Mesothelial cell of epicardium (in vitro differentiated cells): Measurements from ENCODE around the gene BCAS1. TPM values are rescaled to one million over a fixed set of nuclear protein-coding genes. Genes with fewer than 3 reads are reported as not detected.

Source experiments
- DNase-seq, 2 experiments: peaks; one replicate each; pipeline ENCODE4 v3.0.0; 2021; ENCODE audit warnings: low spot score in 2 of 2; ENCODE audit not compliant: unreplicated experiment in 2 of 2
- H3K27ac Mint-ChIP-seq: 2 replicates; pipeline ENCODE4 v1.8.0; 2021; ENCODE audit warnings: mixed read lengths
- H3K27me3 Mint-ChIP-seq: 2 replicates; pipeline ENCODE4 v1.8.0; 2021; ENCODE audit warnings: low read depth, mixed read lengths
- H3K36me3 Mint-ChIP-seq: 2 replicates; pipeline ENCODE4 v1.8.0; 2021; ENCODE audit warnings: mixed read lengths
- H3K4me1 Mint-ChIP-seq: 2 replicates; pipeline ENCODE4 v1.8.0; 2021; ENCODE audit warnings: mixed read lengths
- H3K4me3 Mint-ChIP-seq: 2 replicates; pipeline ENCODE4 v1.8.0; 2021; ENCODE audit warnings: mild to moderate bottlenecking, moderate library complexity, mixed read lengths
- H3K9me3 Mint-ChIP-seq: 2 replicates; pipeline ENCODE4 v1.8.0; 2021; ENCODE audit warnings: mixed read lengths
- CTCF ChIP-seq: fragments of 200-600 bp; sonication (generic); IDR thresholded peaks from one replicate; pipeline ENCODE4 v1.5.0; 2021; ENCODE audit warnings: antibody characterized with exemption; ENCODE audit not compliant: unreplicated experiment
- total RNA-seq: library from RNA; stranded (reverse); gene quantifications from 3 replicates; pipeline ENCODE4 v1.2.1, GENCODE V29; 2021

The BCAS1 gene
- total RNA-seq, 1 donor from 2014 or later = 0.20 TPM

- no peak overlapping the region for H3K27ac Mint-ChIP-seq
- peaks cover 3% of the 10 kb centered on the region for H3K27me3 Mint-ChIP-seq
- DNase-seq = no peak
- no peaks in the 10 kb centered on the region for H3K36me3 Mint-ChIP-seq
- no peak for TF ChIP-seq CTCF
- no peak overlapping the region for H3K4me3 Mint-ChIP-seq
- H3K9me3 Mint-ChIP-seq = no peaks in the 10 kb centered on the region
- no peaks in the 10 kb centered on the region for H3K4me1 Mint-ChIP-seq
Observed at GRCh38 chr20:53967527-53967926, 102.9 kb downstream of the BCAS1 start.

GRCh38 chr20:53966774-53967398, 103.5 kb downstream of the BCAS1 start:
- Mint-ChIP-seq H3K9me3 (no peaks in the 10 kb centered on the region), H3K27ac (no peak overlapping the region), H3K36me3 (no peaks in the 10 kb centered on the region), H3K4me1 (no peaks in the 10 kb centered on the region), H3K4me3 (no peak overlapping the region), H3K27me3 (peaks cover 3% of the 10 kb centered on the region)
- no peak for TF ChIP-seq CTCF
- no peak for DNase-seq

DNA sequence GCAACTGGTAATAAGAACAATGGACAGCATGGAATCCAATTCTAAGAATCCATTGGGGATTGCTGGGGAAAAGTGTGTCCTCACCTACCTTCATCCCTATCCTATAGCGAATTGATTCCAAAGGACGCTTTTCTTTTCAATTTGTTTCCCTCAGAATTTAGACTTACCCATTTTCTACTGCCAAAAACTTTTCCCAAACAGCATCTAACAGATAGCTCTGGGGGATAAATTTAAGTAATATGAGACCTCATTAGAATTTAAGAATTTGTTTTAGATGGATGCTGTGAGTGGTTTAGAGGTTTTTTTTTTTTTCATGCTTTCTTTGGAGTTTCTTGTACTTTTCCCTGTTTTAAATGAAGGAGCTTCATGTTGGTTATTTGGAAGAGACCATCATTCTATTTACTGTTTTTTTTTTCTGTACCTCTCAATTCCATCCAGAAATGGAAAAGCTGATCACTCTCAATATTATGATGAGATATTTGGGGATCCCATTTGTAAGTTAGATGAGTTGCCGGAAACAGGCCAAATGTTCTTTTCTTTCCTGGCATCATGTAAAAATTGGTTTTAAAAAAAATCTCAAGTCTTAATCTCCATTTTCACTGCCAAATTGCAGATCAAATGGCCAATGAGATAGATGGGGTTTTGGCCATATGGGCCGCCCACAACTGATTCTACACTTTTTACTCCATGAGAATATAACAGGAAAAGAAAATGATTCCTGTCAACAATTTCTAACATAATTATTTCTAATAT, 105.7 kb downstream of the BCAS1 start:
- H3K4me1 Mint-ChIP-seq = peaks cover 8% of the 10 kb centered on the region
- H3K9me3 Mint-ChIP-seq = no peaks in the 10 kb centered on the region
- peaks cover 3% of the 10 kb centered on the region for H3K27me3 Mint-ChIP-seq
- TF ChIP-seq CTCF = no peak
- H3K4me3 Mint-ChIP-seq = no peak overlapping the region
- no peaks in the 10 kb centered on the region for H3K36me3 Mint-ChIP-seq
- DNase-seq = no peak
- no peak overlapping the region for H3K27ac Mint-ChIP-seq

DNA sequence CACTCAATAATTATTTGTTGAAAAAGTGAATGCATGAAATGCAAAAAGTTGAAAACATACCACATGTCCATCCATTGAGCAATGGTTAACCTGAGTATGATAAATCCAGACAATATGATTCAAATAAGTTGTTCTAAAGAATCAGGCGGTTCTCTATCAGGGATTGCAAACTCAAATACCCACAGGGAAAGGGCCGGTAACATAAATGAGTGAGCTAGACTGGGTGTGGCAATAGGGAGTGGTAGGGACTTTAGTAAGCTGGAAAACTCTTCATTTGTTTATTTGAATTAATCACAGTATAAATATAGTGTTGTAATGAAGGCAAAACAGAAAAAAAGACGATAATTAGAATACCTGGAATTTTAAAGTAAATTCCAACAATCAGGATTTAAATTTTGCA, 106.3 kb downstream of the BCAS1 start:
- Mint-ChIP-seq H3K9me3 (no peaks in the 10 kb centered on the region), H3K4me3 (no peak overlapping the region), H3K27ac (no peak overlapping the region), H3K36me3 (no peaks in the 10 kb centered on the region), H3K27me3 (peaks cover 3% of the 10 kb centered on the region), H3K4me1 (peaks cover 8% of the 10 kb centered on the region)
- DNase-seq = no peak
- no peak for TF ChIP-seq CTCF

- DNase-seq = no peak
- H3K36me3 Mint-ChIP-seq = no peaks in the 10 kb centered on the region
- TF ChIP-seq CTCF = no peak
- peaks cover 3% of the 10 kb centered on the region for H3K27me3 Mint-ChIP-seq
- H3K9me3 Mint-ChIP-seq = no peaks in the 10 kb centered on the region
- H3K4me1 Mint-ChIP-seq = peaks cover 8% of the 10 kb centered on the region
- no peak overlapping the region for H3K27ac Mint-ChIP-seq
- H3K4me3 Mint-ChIP-seq = no peak overlapping the region
Observed at GRCh38 chr20:53963635-53964034, 106.8 kb downstream of the BCAS1 start.
